ENCODE data around the gene RASGEF1C.

The RASGEF1C gene

GRCh38 chr5:180172447-180173197, 36.4 kb downstream of the RASGEF1C start:
- Mint-ChIP-seq H3K4me1 (no peaks in the 10 kb centered on the region), H3K27me3 (peaks cover 36% of the 10 kb centered on the region), H3K4me3 (no peak overlapping the region), H3K27ac (ENCODE audit: low read depth) (no peak overlapping the region), H3K36me3 (ENCODE audit: insufficient read depth) (no peaks in the 10 kb centered on the region), H3K9me3 (no peaks in the 10 kb centered on the region)
- ATAC-seq (replicated peaks; ENCODE audit: extremely low read depth, poor library complexity, severe bottlenecking) (no peak), DNase-seq (ENCODE audit: low spot score in 2 of 2) (no peak)

GRCh38 chr5:180171568-180172094, 37.4 kb downstream of the RASGEF1C start:
- H3K27me3 Mint-ChIP-seq = peaks cover 37% of the 10 kb centered on the region
- H3K4me1 Mint-ChIP-seq = no peaks in the 10 kb centered on the region

GRCh38 chr5:180170810-180171567, 38.0 kb downstream of the RASGEF1C start:
- no peak for ATAC-seq (replicated peaks; ENCODE audit: extremely low read depth, poor library complexity, severe bottlenecking)
- H3K4me1 Mint-ChIP-seq = no peaks in the 10 kb centered on the region
- no peaks in the 10 kb centered on the region for H3K36me3 Mint-ChIP-seq (ENCODE audit: insufficient read depth)
- no peak overlapping the region for H3K4me3 Mint-ChIP-seq
- H3K27ac Mint-ChIP-seq (ENCODE audit: low read depth) = no peak overlapping the region
- no peak for DNase-seq (ENCODE audit: low spot score in 2 of 2)
- H3K9me3 Mint-ChIP-seq = no peaks in the 10 kb centered on the region
- peaks cover 44% of the 10 kb centered on the region for H3K27me3 Mint-ChIP-seq

More at GRCh38 chr5:180171568-180172094, 37.4 kb downstream of the RASGEF1C start:
- DNase-seq (ENCODE audit: low spot score in 2 of 2) (no peak), ATAC-seq (replicated peaks; ENCODE audit: extremely low read depth, poor library complexity, severe bottlenecking) (no peak)
- no peaks in the 10 kb centered on the region for H3K9me3 Mint-ChIP-seq
- H3K4me3 Mint-ChIP-seq = no peak overlapping the region
- no peaks in the 10 kb centered on the region for H3K36me3 Mint-ChIP-seq (ENCODE audit: insufficient read depth)
- no peak overlapping the region for H3K27ac Mint-ChIP-seq (ENCODE audit: low read depth)

GRCh38 chr5:180170106-180170809, 38.8 kb downstream of the RASGEF1C start:
- DNase-seq (ENCODE audit: low spot score in 2 of 2) (no peak), ATAC-seq (replicated peaks; ENCODE audit: extremely low read depth, poor library complexity, severe bottlenecking) (no peak)
- Mint-ChIP-seq H3K27me3 (peaks cover 45% of the 10 kb centered on the region), H3K4me1 (no peaks in the 10 kb centered on the region), H3K36me3 (ENCODE audit: insufficient read depth) (no peaks in the 10 kb centered on the region), H3K27ac (ENCODE audit: low read depth) (no peak overlapping the region), H3K9me3 (no peaks in the 10 kb centered on the region), H3K4me3 (no peak overlapping the region)

GRCh38 chr5:180169248-180170105, 39.5 kb downstream of the RASGEF1C start:
- no peaks in the 10 kb centered on the region for H3K36me3 Mint-ChIP-seq (ENCODE audit: insufficient read depth)
- DNase-seq (ENCODE audit: low spot score in 2 of 2) (no peak), ATAC-seq (replicated peaks; ENCODE audit: extremely low read depth, poor library complexity, severe bottlenecking) (no peak)
- H3K4me1 Mint-ChIP-seq = no peaks in the 10 kb centered on the region
- no peak overlapping the region for H3K4me3 Mint-ChIP-seq
- peaks cover 45% of the 10 kb centered on the region for H3K27me3 Mint-ChIP-seq
- H3K27ac Mint-ChIP-seq (ENCODE audit: low read depth) = no peak overlapping the region
- H3K9me3 Mint-ChIP-seq = no peaks in the 10 kb centered on the region

GRCh38 chr5:180168758-180169157, 40.3 kb downstream of the RASGEF1C start:
- H3K27me3 Mint-ChIP-seq = peaks cover 45% of the 10 kb centered on the region
- no peak overlapping the region for H3K4me3 Mint-ChIP-seq
- H3K36me3 Mint-ChIP-seq (ENCODE audit: insufficient read depth) = no peaks in the 10 kb centered on the region
- ATAC-seq (replicated peaks; ENCODE audit: extremely low read depth, poor library complexity, severe bottlenecking) (no peak), DNase-seq (ENCODE audit: low spot score in 2 of 2) (no peak)
- H3K4me1 Mint-ChIP-seq = no peaks in the 10 kb centered on the region
- no peaks in the 10 kb centered on the region for H3K9me3 Mint-ChIP-seq
- no peak overlapping the region for H3K27ac Mint-ChIP-seq (ENCODE audit: low read depth)

GRCh38 chr5:180166176-180166575, 42.8 kb downstream of the RASGEF1C start:
- ATAC-seq (replicated peaks; ENCODE audit: extremely low read depth, poor library complexity, severe bottlenecking) = no peak
- H3K27me3 Mint-ChIP-seq = peaks cover 29% of the 10 kb centered on the region
- H3K4me3 Mint-ChIP-seq = no peak overlapping the region
- H3K4me1 Mint-ChIP-seq = no peaks in the 10 kb centered on the region
- DNase-seq (ENCODE audit: low spot score in 2 of 2) = no peak
- H3K36me3 Mint-ChIP-seq (ENCODE audit: insufficient read depth) = no peaks in the 10 kb centered on the region
- H3K27ac Mint-ChIP-seq (ENCODE audit: low read depth) = no peak overlapping the region
- H3K9me3 Mint-ChIP-seq = no peaks in the 10 kb centered on the region

GRCh38 chr5:180162304-180162661, 46.7 kb downstream of the RASGEF1C start:
- Mint-ChIP-seq H3K27me3 (peaks cover 44% of the 10 kb centered on the region), H3K27ac (ENCODE audit: low read depth) (no peak overlapping the region), H3K4me3 (no peak overlapping the region), H3K4me1 (no peaks in the 10 kb centered on the region), H3K9me3 (no peaks in the 10 kb centered on the region), H3K36me3 (ENCODE audit: insufficient read depth) (no peaks in the 10 kb centered on the region)
- ATAC-seq (replicated peaks; ENCODE audit: extremely low read depth, poor library complexity, severe bottlenecking) (no peak), DNase-seq (ENCODE audit: low spot score in 2 of 2) (no peak)

GRCh38 chr5:180161420-180162303, 47.3 kb downstream of the RASGEF1C start:
- ATAC-seq (replicated peaks; ENCODE audit: extremely low read depth, poor library complexity, severe bottlenecking) (no peak), DNase-seq (ENCODE audit: low spot score in 2 of 2) (no peak)
- no peaks in the 10 kb centered on the region for H3K4me1 Mint-ChIP-seq
- no peaks in the 10 kb centered on the region for H3K9me3 Mint-ChIP-seq
- H3K27me3 Mint-ChIP-seq = peaks cover 38% of the 10 kb centered on the region
- no peak overlapping the region for H3K27ac Mint-ChIP-seq (ENCODE audit: low read depth)
- no peaks in the 10 kb centered on the region for H3K36me3 Mint-ChIP-seq (ENCODE audit: insufficient read depth)
- H3K4me3 Mint-ChIP-seq = no peak overlapping the region

- ATAC-seq (replicated peaks; ENCODE audit: extremely low read depth, poor library complexity, severe bottlenecking) = no peak
- DNase-seq (ENCODE audit: low spot score in 2 of 2) = no peak
- no peaks in the 10 kb centered on the region for H3K4me1 Mint-ChIP-seq
- peaks cover 36% of the 10 kb centered on the region for H3K27me3 Mint-ChIP-seq
- no peak overlapping the region for H3K27ac Mint-ChIP-seq (ENCODE audit: low read depth)
- H3K36me3 Mint-ChIP-seq (ENCODE audit: insufficient read depth) = no peaks in the 10 kb centered on the region
- no peaks in the 10 kb centered on the region for H3K9me3 Mint-ChIP-seq
- H3K4me3 Mint-ChIP-seq = no peak overlapping the region
These were observed 48.2 kb downstream of the RASGEF1C start for GRCh38 chr5:180160789-180161188.

- ATAC-seq (replicated peaks; ENCODE audit: extremely low read depth, poor library complexity, severe bottlenecking) = no peak
- Mint-ChIP-seq H3K27me3 (peaks cover 42% of the 10 kb centered on the region), H3K27ac (ENCODE audit: low read depth) (no peak overlapping the region), H3K4me3 (no peak overlapping the region), H3K36me3 (ENCODE audit: insufficient read depth) (no peaks in the 10 kb centered on the region), H3K4me1 (no peaks in the 10 kb centered on the region), H3K9me3 (no peaks in the 10 kb centered on the region)
- DNase-seq (ENCODE audit: low spot score in 2 of 2) = peak in 1 of 2 donors; percentile 4
These were observed 48.8 kb downstream of the RASGEF1C start for GRCh38 chr5:180160215-180160614.
